Activated CD8-positive, alpha-beta memory T cell treated with anti-CD3 and anti-CD28 coated beads, Interleukin-2, amount 50 U/mL, for 1 hour (primary cell): Measurements from ENCODE around the gene INVS.
"Not testable (repeated sequence)": the region's sequence is repeated elsewhere in the genome, so short reads cannot be mapped to it uniquely, and the experiment has no call there.

Experiments used
- DNase-seq: peaks from one replicate; pipeline ENCODE4 v3.0.0-alpha.2; 2020; ENCODE audit errors: extremely low read depth

The INVS gene

GRCh38 chr9:100322954-100323536 lies 224.0 kb downstream of the INVS start:
- DNase-seq, result no peak

GRCh38 chr9:100324594-100325200 lies 225.7 kb downstream of the INVS start:
- no peak for DNase-seq

- not testable (repeated sequence) for DNase-seq
These were observed 239.7 kb downstream of the INVS start for GRCh38 chr9:100338736-100339135.

- DNase-seq, result no peak
These were observed 241.2 kb downstream of the INVS start for GRCh38 chr9:100340224-100340623.

- no peak for DNase-seq
These were observed 242.8 kb downstream of the INVS start for GRCh38 chr9:100341889-100342288.

- no peak for DNase-seq
These were observed 247.8 kb downstream of the INVS start for GRCh38 chr9:100346836-100347235.

GRCh38 chr9:100350188-100350587 lies 251.1 kb downstream of the INVS start:
- no peak for DNase-seq
